Measurements from ENCODE around the gene CCNB2.

The CCNB2 gene

GRCh38 chr15:59094077-59094476 lies 10.9 kb upstream of the CCNB2 start:
- TF ChIP-seq ZFX (IDR thresholded peaks at IDR 0.05) (no peak), CTCF (conservative IDR thresholded peaks at IDR 0.05) (no peak)
- no peak overlapping the region for H3K27ac ChIP-seq

GRCh38 chr15:59096429-59096828 lies 8.5 kb upstream of the CCNB2 start:
- TF ChIP-seq CTCF (conservative IDR thresholded peaks at IDR 0.05): no peak
- TF ChIP-seq ZFX (IDR thresholded peaks at IDR 0.05): no peak
- no peak overlapping the region for H3K27ac ChIP-seq

GRCh38 chr15:59099162-59099685 lies 5.7 kb upstream of the CCNB2 start:
- H3K27ac ChIP-seq: no peak overlapping the region
- TF ChIP-seq ZFX (IDR thresholded peaks at IDR 0.05) (no peak), CTCF (conservative IDR thresholded peaks at IDR 0.05) (no peak)

GRCh38 chr15:59104602-59104911 lies 389 bp upstream of the CCNB2 start:
- peak overlapping the region; percentile 90 for H3K27ac ChIP-seq
- no peak for TF ChIP-seq ZFX (IDR thresholded peaks at IDR 0.05)
- no peak for TF ChIP-seq CTCF (conservative IDR thresholded peaks at IDR 0.05)

- no peak for TF ChIP-seq ZFX (IDR thresholded peaks at IDR 0.05)
- peak; percentile 64 for TF ChIP-seq CTCF (conservative IDR thresholded peaks at IDR 0.05)
- H3K27ac ChIP-seq: peak overlapping the region; percentile 90
Measured at GRCh38 chr15:59105854-59106253, 908 bp downstream of the CCNB2 start.

- no peak overlapping the region for H3K27ac ChIP-seq
- TF ChIP-seq CTCF (conservative IDR thresholded peaks at IDR 0.05) (no peak), ZFX (IDR thresholded peaks at IDR 0.05) (no peak)
Measured at GRCh38 chr15:59111251-59111650, 6.3 kb downstream of the CCNB2 start.

- TF ChIP-seq ZFX (IDR thresholded peaks at IDR 0.05): no peak
- no peak for TF ChIP-seq CTCF (conservative IDR thresholded peaks at IDR 0.05)
Measured at GRCh38 chr15:59115047-59115446, 10.1 kb downstream of the CCNB2 start.

More at GRCh38 chr15:59115047-59115446, 10.1 kb downstream of the CCNB2 start:
- no peak overlapping the region for H3K27ac ChIP-seq
